ENCODE measurements around the gene MPV17L2.
A peak's percentile ranks its signal among the peaks of the same experiment; 100 is the strongest.

GRCh38 chr19:18208098-18208951, 15.3 kb downstream of the MPV17L2 start:
- peak; percentile 84 for TF ChIP-seq CTCF (conservative IDR thresholded peaks at IDR 0.05)
- no peak for TF ChIP-seq EZH2 (IDR thresholded peaks at IDR 0.05; ENCODE audit: low read depth)

Measured in PC-9 (cell line).